GM12873 (cell line): ENCODE data around the gene DPF3.

Source experiments
- CTCF ChIP-seq: IDR thresholded peaks from 2 replicates; pipeline ENCODE4 v1.5.1; 2012; ENCODE audit warnings: low read depth, mild to moderate bottlenecking, moderate library complexity, low read length, control low read depth; ENCODE audit not compliant: insufficient read depth; ENCODE audit errors: missing control alignments

The DPF3 gene

DNA sequence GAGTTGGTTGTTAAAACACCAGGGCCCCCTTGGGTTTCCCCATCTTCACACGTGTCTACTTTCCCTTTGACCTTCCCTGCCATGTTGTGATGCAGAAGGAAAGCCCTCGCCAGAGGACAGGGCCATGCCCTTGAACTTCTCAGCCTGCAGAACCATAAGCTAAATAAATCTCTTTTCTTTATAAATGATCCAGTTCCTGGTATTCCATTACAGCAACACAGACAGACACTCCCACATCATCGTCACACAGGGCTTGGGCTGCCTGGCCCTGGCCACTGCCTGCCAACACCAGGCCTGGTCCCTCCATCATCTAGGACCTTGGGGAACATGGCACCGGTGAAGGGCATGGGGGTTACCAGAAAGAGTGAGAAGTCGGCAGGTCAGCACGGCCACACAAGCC is 84.8 kb downstream of the DPF3 start:
- no peak for TF ChIP-seq CTCF

- no peak for TF ChIP-seq CTCF
Measured at GRCh38 chr14:72808564-72808963, 85.3 kb downstream of the DPF3 start.

DNA sequence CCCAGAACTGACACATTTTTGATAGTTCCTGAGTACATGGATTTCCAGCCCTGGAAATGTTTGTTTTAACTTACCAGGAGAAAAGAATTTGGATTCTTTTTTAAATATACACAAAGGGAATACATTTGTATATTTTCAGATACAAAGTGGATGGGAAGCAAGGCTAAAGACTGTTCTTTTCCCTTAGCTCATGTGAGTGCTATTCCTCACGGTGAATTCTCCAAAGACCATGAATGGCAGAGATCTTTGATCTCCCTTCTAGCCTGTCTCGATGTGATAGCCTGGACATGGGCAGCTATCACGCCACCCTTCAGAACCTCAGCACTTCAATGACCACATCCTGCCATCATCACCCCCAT is 91.3 kb downstream of the DPF3 start:
- TF ChIP-seq CTCF: no peak

DNA sequence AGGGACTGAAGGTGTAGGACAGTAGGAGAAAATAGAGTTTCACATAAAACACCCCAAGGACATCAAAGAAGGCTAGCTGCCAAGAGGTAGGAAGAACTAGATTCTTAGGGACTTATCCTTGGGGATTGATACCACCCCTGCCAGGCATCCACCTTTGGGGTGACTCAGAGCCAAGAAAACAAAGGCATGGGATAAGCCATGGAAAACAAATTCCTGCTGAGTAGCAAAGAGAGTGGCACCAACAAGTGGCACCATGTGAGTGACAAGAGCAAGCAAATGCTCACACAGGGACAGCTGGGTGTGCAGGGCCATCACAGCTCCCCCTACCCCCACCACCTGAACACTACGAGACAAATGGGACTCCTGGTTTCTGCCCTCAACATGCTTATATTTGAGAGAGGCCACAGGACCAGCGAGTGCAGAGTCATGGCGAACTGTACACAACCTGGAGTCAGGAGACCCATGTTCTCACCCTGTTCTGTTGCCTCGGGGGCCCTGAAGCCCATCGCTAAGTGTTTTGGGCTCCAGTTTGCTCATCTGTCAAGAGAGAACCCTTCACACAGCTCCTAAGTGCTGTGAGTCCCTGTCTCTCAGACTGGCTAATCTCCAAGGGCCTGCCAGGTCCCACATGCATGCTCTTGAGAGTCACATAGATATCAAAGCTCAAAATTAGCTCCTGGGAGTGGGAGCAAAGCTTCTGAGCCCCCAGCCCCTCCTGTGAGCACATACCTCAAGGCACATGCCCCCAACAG is 91.9 kb downstream of the DPF3 start:
- TF ChIP-seq CTCF: no peak

DNA sequence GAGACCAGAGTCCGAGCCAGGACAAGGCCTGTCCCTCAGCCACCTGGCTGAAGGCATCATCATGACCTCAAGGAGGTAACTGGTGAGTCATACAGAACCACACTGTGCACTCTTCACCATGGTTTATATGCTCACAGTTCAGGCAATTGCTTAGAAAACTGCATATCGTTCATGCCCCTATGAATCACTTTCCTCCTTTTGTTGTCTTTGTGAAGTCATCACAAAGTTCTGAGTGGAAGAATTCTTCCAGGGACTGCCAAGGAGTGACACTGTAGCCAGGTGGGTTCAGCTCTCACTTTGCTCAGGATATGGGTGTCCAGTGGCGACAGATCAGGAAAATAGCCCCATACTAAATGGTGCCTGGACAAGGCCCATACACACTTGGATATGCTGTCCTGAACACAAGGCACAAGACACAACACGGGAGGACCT is 92.5 kb downstream of the DPF3 start:
- TF ChIP-seq CTCF: no peak

GRCh38 chr14:72800848-72801370 is 93.0 kb downstream of the DPF3 start:
- no peak for TF ChIP-seq CTCF

GRCh38 chr14:72800296-72800695 is 93.6 kb downstream of the DPF3 start:
- no peak for TF ChIP-seq CTCF
